Astrocyte (in vitro differentiated cells and primary cell): ENCODE measurements around the gene TTBK2. TPM values are rescaled to one million over a fixed set of nuclear protein-coding genes. Genes with fewer than 3 reads are reported as not detected.

Experiments used
- DNase-seq: peaks from one replicate; pipeline ENCODE4 v3.0.0-alpha.2; 2010; ENCODE audit warnings: low read depth
- FAIRE-seq: peaks from 2 replicates; lab custom pipeline; 2011; peaks lifted over from hg19 to GRCh38; lab: Jason Lieb, UNC
- H2AFZ ChIP-seq: 2 replicates; pipeline ENCODE4 v1.6.0; 2012; ENCODE audit warnings: low read depth, low read length, inconsistent platforms
- H3K27ac ChIP-seq: 2 replicates; pipeline ENCODE4 v1.5.1; 2011; ENCODE audit warnings: low read depth, low read length, inconsistent platforms
- H3K27me3 ChIP-seq: 2 replicates; pipeline ENCODE4 v1.6.0; 2011; ENCODE audit warnings: low read length, inconsistent platforms; ENCODE audit not compliant: insufficient read depth
- H3K36me3 ChIP-seq: 2 replicates; pipeline ENCODE4 v1.5.1; 2011; ENCODE audit warnings: low read length, inconsistent platforms; ENCODE audit not compliant: insufficient read depth
- H3K4me1 ChIP-seq: 2 replicates; pipeline ENCODE4 v1.5.1; 2011; ENCODE audit warnings: low read length, inconsistent platforms; ENCODE audit not compliant: insufficient read depth
- H3K4me2 ChIP-seq: 2 replicates; pipeline ENCODE4 v1.6.0; 2012; ENCODE audit warnings: low read length, inconsistent platforms
- H3K4me3 ChIP-seq: 2 replicates; pipeline ENCODE4 v1.5.1; 2011; ENCODE audit warnings: low read depth, mild to moderate bottlenecking, low read length, inconsistent platforms; ENCODE audit not compliant: insufficient read depth
- H3K79me2 ChIP-seq: 2 replicates; pipeline ENCODE4 v1.6.0; 2012; ENCODE audit warnings: mild to moderate bottlenecking, low read length, inconsistent platforms; ENCODE audit not compliant: insufficient read depth
- H3K9ac ChIP-seq: 2 replicates; pipeline ENCODE4 v1.6.0; 2012; ENCODE audit warnings: mild to moderate bottlenecking, low read length, inconsistent platforms
- H3K9me3 ChIP-seq: 2 replicates; pipeline ENCODE4 v1.5.1; 2012; ENCODE audit warnings: low read depth, mild to moderate bottlenecking, low read length, inconsistent platforms; ENCODE audit not compliant: insufficient read depth
- H4K20me1 ChIP-seq: 2 replicates; pipeline ENCODE4 v1.6.0; 2012; ENCODE audit warnings: low read length, inconsistent platforms; ENCODE audit not compliant: insufficient read depth
- H3K27ac Mint-ChIP-seq: one replicate; pipeline ENCODE4 v1.8.0; 2021; ENCODE audit warnings: mild to moderate bottlenecking, mixed read lengths; ENCODE audit not compliant: unreplicated experiment
- H3K27me3 Mint-ChIP-seq: one replicate; pipeline ENCODE4 v1.8.0; 2021; ENCODE audit warnings: low read depth, mixed read lengths; ENCODE audit not compliant: unreplicated experiment
- H3K36me3 Mint-ChIP-seq: one replicate; pipeline ENCODE4 v1.8.0; 2021; ENCODE audit warnings: low read depth, mixed read lengths; ENCODE audit not compliant: unreplicated experiment
- H3K4me1 Mint-ChIP-seq: one replicate; pipeline ENCODE4 v1.8.0; 2021; ENCODE audit warnings: low read depth, mixed read lengths; ENCODE audit not compliant: unreplicated experiment
- H3K4me3 Mint-ChIP-seq: one replicate; pipeline ENCODE4 v1.8.0; 2021; ENCODE audit warnings: mild to moderate bottlenecking, moderate library complexity, mixed read lengths; ENCODE audit not compliant: unreplicated experiment
- H3K9me3 Mint-ChIP-seq: one replicate; pipeline ENCODE4 v1.8.0; 2021; ENCODE audit warnings: mild to moderate bottlenecking, mixed read lengths; ENCODE audit not compliant: unreplicated experiment
- EZH2 ChIP-seq: IDR thresholded peaks from 2 replicates; pipeline ENCODE4 v1.6.1; 2012; ENCODE audit warnings: mild to moderate bottlenecking, low read length, inconsistent platforms; ENCODE audit not compliant: insufficient read depth
- total RNA-seq: library from RNA; stranded (reverse); gene quantifications from 2 replicates; pipeline ENCODE4 v1.2.1, GENCODE V29; 2021
- TF ChIP-seq, protein P1 (sequence below): IDR thresholded peaks from 2 replicates; pipeline ENCODE4 v1.5.1; 2011; ENCODE audit warnings: low read depth, mild to moderate bottlenecking, inconsistent platforms, low read length, moderate library complexity; ENCODE audit not compliant: insufficient read depth

Gene TTBK2
- total RNA-seq, 1 donor from 2014 or later = 14.8 TPM

DNA sequence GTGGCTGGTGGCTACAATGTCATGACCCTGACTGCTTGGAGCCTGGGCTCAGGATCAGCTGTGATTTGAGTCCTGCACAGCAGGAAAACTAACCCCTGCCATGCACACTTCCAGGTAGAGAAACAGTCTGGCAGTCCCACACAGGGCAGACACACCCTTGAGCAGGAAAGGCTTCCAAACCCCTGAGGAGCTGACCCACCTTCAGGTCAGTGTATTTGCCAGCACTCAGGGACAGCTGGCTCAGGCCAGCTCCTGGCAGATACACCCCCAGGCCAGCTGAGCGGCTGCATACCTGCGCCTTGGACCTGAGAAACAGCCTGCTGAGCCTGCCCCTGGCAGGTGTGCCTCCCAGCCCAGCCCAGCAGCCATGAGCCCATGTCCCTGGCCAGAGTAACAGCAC lies 161.5 kb downstream of the TTBK2 start:
- DNase-seq (no peak), FAIRE-seq (no peak)
- no peak overlapping the region for H2AFZ ChIP-seq
- no peak overlapping the region for H3K4me3 ChIP-seq
- Mint-ChIP-seq H3K9me3 (peaks cover 17% of the 10 kb centered on the region), H3K4me1 (no peaks in the 10 kb centered on the region), H3K4me3 (no peak overlapping the region), H3K36me3 (peaks cover 18% of the 10 kb centered on the region), H3K27ac (no peak overlapping the region), H3K27me3 (no peaks in the 10 kb centered on the region)
- no peak overlapping the region for H3K4me2 ChIP-seq
- H3K27ac ChIP-seq = no peak overlapping the region
- TF ChIP-seq EZH2 = no peak
- TF ChIP-seq, protein P1, sequence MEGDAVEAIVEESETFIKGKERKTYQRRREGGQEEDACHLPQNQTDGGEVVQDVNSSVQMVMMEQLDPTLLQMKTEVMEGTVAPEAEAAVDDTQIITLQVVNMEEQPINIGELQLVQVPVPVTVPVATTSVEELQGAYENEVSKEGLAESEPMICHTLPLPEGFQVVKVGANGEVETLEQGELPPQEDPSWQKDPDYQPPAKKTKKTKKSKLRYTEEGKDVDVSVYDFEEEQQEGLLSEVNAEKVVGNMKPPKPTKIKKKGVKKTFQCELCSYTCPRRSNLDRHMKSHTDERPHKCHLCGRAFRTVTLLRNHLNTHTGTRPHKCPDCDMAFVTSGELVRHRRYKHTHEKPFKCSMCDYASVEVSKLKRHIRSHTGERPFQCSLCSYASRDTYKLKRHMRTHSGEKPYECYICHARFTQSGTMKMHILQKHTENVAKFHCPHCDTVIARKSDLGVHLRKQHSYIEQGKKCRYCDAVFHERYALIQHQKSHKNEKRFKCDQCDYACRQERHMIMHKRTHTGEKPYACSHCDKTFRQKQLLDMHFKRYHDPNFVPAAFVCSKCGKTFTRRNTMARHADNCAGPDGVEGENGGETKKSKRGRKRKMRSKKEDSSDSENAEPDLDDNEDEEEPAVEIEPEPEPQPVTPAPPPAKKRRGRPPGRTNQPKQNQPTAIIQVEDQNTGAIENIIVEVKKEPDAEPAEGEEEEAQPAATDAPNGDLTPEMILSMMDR = no peak
- no peak overlapping the region for H3K9ac ChIP-seq
- H4K20me1 ChIP-seq = peaks cover 8% of the 10 kb centered on the region
- no peaks in the 10 kb centered on the region for H3K79me2 ChIP-seq
- H3K36me3 ChIP-seq = no peaks in the 10 kb centered on the region
- H3K9me3 ChIP-seq = peaks cover 2% of the 10 kb centered on the region
- H3K4me1 ChIP-seq = no peaks in the 10 kb centered on the region
- no peaks in the 10 kb centered on the region for H3K27me3 ChIP-seq

GRCh38 chr15:42750306-42750705 lies 170.3 kb downstream of the TTBK2 start:
- H3K36me3 ChIP-seq = peaks cover 6% of the 10 kb centered on the region
- H2AFZ ChIP-seq = no peak overlapping the region
- no peak overlapping the region for H3K9ac ChIP-seq
- Mint-ChIP-seq H3K9me3 (peaks cover 6% of the 10 kb centered on the region), H3K4me1 (no peaks in the 10 kb centered on the region), H3K27ac (no peak overlapping the region), H3K36me3 (peaks cover 17% of the 10 kb centered on the region), H3K27me3 (no peaks in the 10 kb centered on the region), H3K4me3 (no peak overlapping the region)
- H4K20me1 ChIP-seq = no peaks in the 10 kb centered on the region
- no peaks in the 10 kb centered on the region for H3K79me2 ChIP-seq
- no peak overlapping the region for H3K4me2 ChIP-seq
- no peak for TF ChIP-seq EZH2
- TF ChIP-seq, protein P1 = no peak
- H3K4me3 ChIP-seq = no peak overlapping the region
- H3K27me3 ChIP-seq = no peaks in the 10 kb centered on the region
- DNase-seq (no peak), FAIRE-seq (no peak)
- H3K4me1 ChIP-seq = no peaks in the 10 kb centered on the region
- H3K9me3 ChIP-seq = no peaks in the 10 kb centered on the region
- no peak overlapping the region for H3K27ac ChIP-seq

- H3K4me1 ChIP-seq = no peaks in the 10 kb centered on the region
- no peak for TF ChIP-seq EZH2
- TF ChIP-seq, protein P1 = no peak
- no peaks in the 10 kb centered on the region for H3K27me3 Mint-ChIP-seq
- H3K36me3 Mint-ChIP-seq = peaks cover 17% of the 10 kb centered on the region
- no peaks in the 10 kb centered on the region for H3K9me3 ChIP-seq
- peaks cover 6% of the 10 kb centered on the region for H3K36me3 ChIP-seq
- H3K27me3 ChIP-seq = no peaks in the 10 kb centered on the region
- no peak overlapping the region for H3K4me3 ChIP-seq
- H3K79me2 ChIP-seq = no peaks in the 10 kb centered on the region
- H3K27ac ChIP-seq = no peak overlapping the region
- no peak for DNase-seq
- H3K4me2 ChIP-seq = no peak overlapping the region
- no peak overlapping the region for H3K27ac Mint-ChIP-seq
- no peaks in the 10 kb centered on the region for H3K4me1 Mint-ChIP-seq
- H2AFZ ChIP-seq = no peak overlapping the region
- H4K20me1 ChIP-seq = no peaks in the 10 kb centered on the region
- peaks cover 6% of the 10 kb centered on the region for H3K9me3 Mint-ChIP-seq
- no peak overlapping the region for H3K4me3 Mint-ChIP-seq
- no peak overlapping the region for H3K9ac ChIP-seq
- FAIRE-seq = no peak
These were observed 171.3 kb downstream of the TTBK2 start for GRCh38 chr15:42749266-42749665.
